GM06990 (cell line): Measurements from ENCODE around the gene DBN1.

Experiments
- DNase-seq: peaks from one replicate; pipeline ENCODE4 v3.0.0-alpha.2; 2011; ENCODE audit not compliant: insufficient read length; ENCODE audit errors: extremely low read depth
- H3K27me3 ChIP-seq: replicated peaks from 2 replicates; pipeline ENCODE4 v1.6.0; 2011; ENCODE audit warnings: low read length; ENCODE audit not compliant: control insufficient read depth, insufficient read depth
- H3K36me3 ChIP-seq: 2 replicates; pipeline ENCODE4 v1.5.1; 2011; ENCODE audit warnings: low read length; ENCODE audit not compliant: control insufficient read depth, insufficient read depth
- H3K4me3 ChIP-seq: replicated peaks from 2 replicates; pipeline ENCODE4 v1.5.1; 2011; ENCODE audit warnings: low read depth, mild to moderate bottlenecking, control low read depth, low read length
- CTCF ChIP-seq: IDR thresholded peaks from 2 replicates; pipeline ENCODE4 v1.5.1; 2011; ENCODE audit warnings: low read length, control low read depth, mild to moderate bottlenecking, inconsistent platforms; ENCODE audit not compliant: insufficient read depth, poor library complexity, severe bottlenecking

The DBN1 gene

DNA sequence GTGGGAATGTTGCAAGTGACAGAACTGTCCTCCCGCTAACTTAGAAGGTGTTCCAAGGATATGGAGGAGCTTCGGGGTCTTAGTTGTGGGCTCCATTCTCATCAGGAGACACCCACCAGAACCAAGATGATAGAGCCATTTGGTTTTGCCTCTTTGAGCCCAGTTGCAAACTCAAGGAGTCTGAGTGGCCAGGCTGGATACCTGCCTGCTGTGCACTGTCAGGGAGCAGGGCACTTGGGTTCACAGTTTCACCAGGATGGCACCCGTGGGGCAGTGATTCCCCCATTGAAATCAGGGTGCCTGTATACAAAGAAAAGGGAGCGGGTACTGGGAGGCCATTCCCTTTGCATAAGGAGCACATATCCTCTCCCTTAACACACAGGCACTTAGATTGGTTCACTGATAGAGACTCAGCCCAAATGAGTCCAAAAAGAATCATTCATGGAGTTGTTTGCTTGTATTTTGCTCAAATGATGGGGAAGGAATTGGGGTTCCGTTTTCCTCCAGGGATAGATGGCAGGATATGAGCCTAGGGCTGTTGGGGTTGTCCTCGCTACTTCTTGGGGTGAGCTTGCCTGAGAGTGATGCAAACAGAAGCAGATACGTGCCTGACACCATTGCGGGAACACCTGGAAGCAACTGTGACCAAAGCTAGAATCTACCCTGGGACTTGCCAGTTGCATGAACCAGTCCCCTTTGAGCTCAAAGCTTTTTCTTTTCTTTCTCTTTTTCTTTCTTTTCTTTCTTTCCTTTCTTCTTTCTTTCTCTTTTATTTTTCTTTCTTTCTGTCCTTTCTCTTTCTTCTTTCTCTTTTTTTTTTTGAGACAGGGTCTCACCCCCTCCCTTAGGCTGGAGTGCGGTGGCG lies 28.1 kb downstream of the DBN1 start:
- H3K27me3 ChIP-seq, result no peaks in the 10 kb centered on the region
- no peak overlapping the region for H3K4me3 ChIP-seq
- no peak for DNase-seq
- H3K36me3 ChIP-seq, result peaks cover 22% of the 10 kb centered on the region
- no peak for TF ChIP-seq CTCF

DNA sequence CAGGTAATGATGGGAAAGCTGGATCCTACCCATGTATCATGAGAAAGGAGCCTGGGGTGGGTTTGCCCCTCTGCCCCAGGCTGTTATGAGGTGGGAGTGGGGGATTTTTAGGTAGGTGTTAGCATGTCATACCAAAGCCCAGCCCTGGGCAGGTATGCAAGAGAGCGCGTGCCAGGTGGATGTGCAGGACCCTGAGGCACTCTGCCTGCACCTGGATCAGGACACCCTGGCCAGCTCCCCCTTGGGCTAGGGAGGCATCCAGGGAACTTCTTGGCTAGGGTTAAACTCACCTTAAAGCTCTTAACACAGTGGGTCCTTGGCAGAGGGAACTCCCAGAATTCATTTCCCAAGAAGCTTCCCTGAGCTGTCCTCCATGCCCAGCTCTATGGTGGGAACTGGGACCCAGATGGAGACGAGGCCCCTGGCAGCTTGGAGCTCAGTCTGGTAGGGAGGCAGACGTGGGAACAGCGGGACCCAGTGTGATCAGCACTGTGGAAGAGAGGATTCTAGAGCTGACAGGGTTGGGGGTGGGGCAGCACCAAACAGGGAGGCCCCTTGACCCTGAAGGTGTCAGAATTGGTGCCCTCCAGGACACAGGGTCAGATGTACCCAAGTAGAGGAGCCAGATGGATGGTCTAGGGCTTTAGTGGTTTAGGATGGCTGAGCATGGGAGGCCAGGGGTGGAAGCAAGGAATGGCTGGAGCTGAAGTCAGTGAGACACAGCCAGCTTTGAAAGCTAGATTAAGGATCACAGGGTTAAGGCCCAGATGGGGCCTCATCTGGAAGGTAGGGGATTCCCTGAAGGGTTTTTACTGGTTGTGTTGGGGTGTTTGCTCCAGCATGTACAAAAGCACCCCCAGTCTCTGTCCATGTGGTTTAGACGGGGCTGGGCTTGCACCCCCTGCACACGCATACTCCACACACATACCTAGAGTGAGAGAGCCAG lies 29.1 kb downstream of the DBN1 start:
- DNase-seq, result peak; percentile 34
- Histone ChIP-seq H3K36me3 (peaks cover 24% of the 10 kb centered on the region), H3K27me3 (no peaks in the 10 kb centered on the region), H3K4me3 (no peak overlapping the region)
- TF ChIP-seq CTCF, result no peak

- Histone ChIP-seq H3K36me3 (peaks cover 26% of the 10 kb centered on the region), H3K27me3 (no peaks in the 10 kb centered on the region), H3K4me3 (no peak overlapping the region)
- no peak for DNase-seq
- no peak for TF ChIP-seq CTCF
Observed at GRCh38 chr5:177443144-177443983, 30.1 kb downstream of the DBN1 start.

GRCh38 chr5:177442066-177442826 lies 31.2 kb downstream of the DBN1 start:
- peaks cover 34% of the 10 kb centered on the region for H3K36me3 ChIP-seq

More at GRCh38 chr5:177442066-177442826, 31.2 kb downstream of the DBN1 start:
- peak; percentile 16 for DNase-seq
- no peak for TF ChIP-seq CTCF
- H3K27me3 ChIP-seq, result no peaks in the 10 kb centered on the region
- no peak overlapping the region for H3K4me3 ChIP-seq
